HepG2 (cell line): ENCODE data around the gene STRN4. TPM values are rescaled to one million over a fixed set of nuclear protein-coding genes. Genes with fewer than 3 reads are reported as not detected.

Experiments
- CAMTA2 ChIP-seq: sonication (generic); formaldehyde crosslinking; IDR thresholded peaks from 2 replicates; pipeline ENCODE4 v1.4.0; 2020; ENCODE audit warnings: mild to moderate bottlenecking, missing genetic modification reagents, borderline replicate concordance
- CCAR2 ChIP-seq: fragments of 200-400 bp; formaldehyde crosslinking; optimal IDR thresholded peaks from 2 replicates; pipeline ENCODE3; 2018; ENCODE audit warnings: low read depth, mild to moderate bottlenecking, low read length, moderate library complexity
- CHD4 ChIP-seq: fragments of 200-600 bp; sonication (generic); IDR thresholded peaks from 2 replicates; pipeline ENCODE4 v1.7.0; 2017; ENCODE audit warnings: mild to moderate bottlenecking, low read length, borderline replicate concordance
- FLYWCH1 ChIP-seq: sonication (generic); formaldehyde crosslinking; IDR thresholded peaks from 2 replicates; pipeline ENCODE4 v1.8.1; 2023; ENCODE audit warnings: mild to moderate bottlenecking, missing genetic modification reagents
- FOXA3 ChIP-seq: IDR thresholded peaks from 2 replicates; pipeline ENCODE4 v1.6.1; 2016; ENCODE audit warnings: missing genetic modification reagents, missing compliant biosample characterization
- HDAC2 ChIP-seq: sonication (generic); formaldehyde crosslinking; IDR thresholded peaks from 2 replicates; pipeline ENCODE4 v1.4.0; 2020; ENCODE audit warnings: missing genetic modification reagents
- ISX ChIP-seq: sonication (generic); formaldehyde crosslinking; conservative IDR thresholded peaks from 2 replicates; pipeline ENCODE4 v1.5.0; 2020; ENCODE audit warnings: missing genetic modification reagents
- KMT2A ChIP-seq: sonication (generic); formaldehyde crosslinking; IDR thresholded peaks from 2 replicates; pipeline ENCODE4 v1.4.0; 2020; ENCODE audit warnings: missing genetic modification reagents
- LCORL ChIP-seq, 2 experiments: fragments of 450-650 bp in 1 of 2; sonication (generic) in 1 of 2; formaldehyde crosslinking in 1 of 2; IDR thresholded peaks; 2 replicates each; pipeline versions ENCODE4 v1.5.0 to v1.6.1; 2017 to 2020; ENCODE audit warnings: antibody characterized with exemption in 1 of 2, missing genetic modification reagents in 1 of 2
- NFE2 ChIP-seq: sonication (generic); formaldehyde crosslinking; IDR thresholded peaks from 2 replicates; pipeline ENCODE4 v1.4.0; 2020; ENCODE audit warnings: missing genetic modification reagents
- PHF5A ChIP-seq: IDR thresholded peaks from one replicate; pipeline ENCODE4 v1.6.1; 2018; ENCODE audit warnings: low read depth, missing genetic modification reagents; ENCODE audit not compliant: unreplicated experiment
- RBM22 ChIP-seq: fragments of 200-400 bp; formaldehyde crosslinking; optimal IDR thresholded peaks from 2 replicates; pipeline ENCODE3; 2017; ENCODE audit warnings: mild to moderate bottlenecking, low read length, moderate library complexity
- SIN3B ChIP-seq: fragments of 150-350 bp; IDR thresholded peaks from 2 replicates; pipeline ENCODE4 v1.6.1; 2014; ENCODE audit warnings: low read length
- TEAD3 ChIP-seq: optimal IDR thresholded peaks from 2 replicates; pipeline ENCODE3; 2016; ENCODE audit warnings: borderline replicate concordance
- TOE1 ChIP-seq: sonication (generic); formaldehyde crosslinking; IDR thresholded peaks from 2 replicates; pipeline ENCODE4 v1.4.0; 2020; ENCODE audit warnings: mild to moderate bottlenecking, missing genetic modification reagents
- TP53 ChIP-seq: sonication (generic); formaldehyde crosslinking; conservative IDR thresholded peaks from 2 replicates; pipeline ENCODE4 v1.4.0; 2020; ENCODE audit warnings: missing genetic modification reagents
- ZFP36 ChIP-seq: fragments of 150-350 bp; IDR thresholded peaks from 2 replicates; pipeline ENCODE4 v1.6.1; 2018; ENCODE audit warnings: borderline replicate concordance, low read length, low read depth; ENCODE audit not compliant: partially characterized antibody
- ZNF558 ChIP-seq: sonication (generic); formaldehyde crosslinking; IDR thresholded peaks from 2 replicates; pipeline ENCODE4 v1.9.0; 2022; ENCODE audit warnings: mild to moderate bottlenecking, missing genetic modification reagents, borderline replicate concordance
- ZNF652 ChIP-seq: IDR thresholded peaks from 2 replicates; pipeline ENCODE4 v1.6.1; 2016; ENCODE audit warnings: low read depth, borderline replicate concordance
- ZNF781 ChIP-seq: sonication (generic); formaldehyde crosslinking; IDR thresholded peaks from 2 replicates; pipeline ENCODE4 v1.5.1; 2020; ENCODE audit warnings: borderline replicate concordance, mild to moderate bottlenecking, missing genetic modification reagents; ENCODE audit errors: not compliant biosample characterization
- polyA plus RNA-seq, 8 experiments: library from polyadenylated mRNA; depleted of rRNA in 3 of 8; stranded (reverse) in 7 of 8; unstranded in 1 of 8; fragments of >200 nt; fragmentation: Illumina TruSeq in 4 of 8; extraction: Trizol in 4 of 8; gene quantifications; 2 replicates each; pipeline versions ENCODE4 v1.2.1 to v1.2.3, GENCODE V29; 2011 to 2016; ENCODE audit warnings: low read depth in 4 of 8, missing spikeins in 1 of 8, mixed read lengths in 1 of 8; ENCODE audit not compliant: insufficient read depth in 1 of 8
- total RNA-seq, 5 experiments: library from RNA; depleted of rRNA; stranded (reverse); fragments of >200 nt; fragmentation: Illumina TruSeq; extraction: Trizol; gene quantifications; 2 replicates each; pipeline ENCODE4 v1.2.3, GENCODE V29; 2016; ENCODE audit warnings: low read depth in 1 of 5
- TF ChIP-seq, protein P1 (sequence below): sonication (generic); formaldehyde crosslinking; IDR thresholded peaks from 2 replicates; pipeline ENCODE4 v1.4.0; 2020; ENCODE audit warnings: missing genetic modification reagents, borderline replicate concordance
- TF ChIP-seq, protein P2 (sequence below): sonication (generic); formaldehyde crosslinking; IDR thresholded peaks from 2 replicates; pipeline ENCODE4 v1.4.0; 2020; ENCODE audit warnings: missing genetic modification reagents
- TF ChIP-seq, protein P3 (sequence below): sonication (generic); formaldehyde crosslinking; IDR thresholded peaks from 2 replicates; pipeline ENCODE4 v1.4.0; 2020; ENCODE audit warnings: mild to moderate bottlenecking, missing genetic modification reagents
- TF ChIP-seq, protein P4 (sequence below): sonication (generic); formaldehyde crosslinking; IDR thresholded peaks from 2 replicates; pipeline ENCODE4 v1.5.0; 2020; ENCODE audit warnings: mild to moderate bottlenecking, missing genetic modification reagents

STRN4 gene
- total and polyA plus RNA-seq, 2 of the 13 experiments (the other 11 are each of a cell fraction or from before 2014, with no cell fraction given), result 43.1 to 57.3 TPM

DNA sequence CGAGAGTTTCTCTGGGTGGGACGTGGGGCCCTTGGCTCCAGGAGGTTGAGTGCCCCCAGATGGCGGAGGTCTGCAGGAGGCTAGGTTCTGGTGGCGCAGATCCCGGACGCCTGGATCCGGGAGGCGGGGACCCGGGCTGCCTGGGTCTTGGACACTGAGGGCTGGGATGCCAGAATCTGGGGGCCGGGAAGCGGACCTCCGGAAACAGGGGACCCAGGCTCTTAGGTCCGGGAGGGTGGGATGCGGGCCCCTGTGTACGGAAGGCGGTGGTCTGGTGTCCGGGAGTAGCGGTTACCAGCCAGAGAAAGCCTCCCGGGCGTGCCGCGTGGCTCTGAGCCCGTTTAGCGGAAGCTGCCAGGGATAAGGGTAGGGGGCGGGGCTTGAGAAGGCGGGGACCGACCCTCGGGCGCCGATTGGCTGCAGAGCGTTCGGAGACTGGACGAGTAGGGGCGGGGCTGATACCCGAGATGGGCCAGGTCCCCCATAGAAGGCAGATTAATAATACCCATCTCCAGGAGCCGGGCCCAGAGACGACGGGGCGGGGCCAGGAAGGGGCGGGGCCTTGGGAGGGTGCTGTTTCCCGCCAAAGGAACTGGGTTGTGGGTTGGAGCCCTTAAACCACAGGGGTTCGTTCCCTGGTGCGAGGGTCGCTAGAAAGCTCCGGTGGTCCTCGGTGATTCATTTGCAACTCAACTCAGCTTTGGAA lies 42.2 kb upstream of the STRN4 start, which contains the start of gene SLC1A5 (continued):
- TF ChIP-seq, protein P1, sequence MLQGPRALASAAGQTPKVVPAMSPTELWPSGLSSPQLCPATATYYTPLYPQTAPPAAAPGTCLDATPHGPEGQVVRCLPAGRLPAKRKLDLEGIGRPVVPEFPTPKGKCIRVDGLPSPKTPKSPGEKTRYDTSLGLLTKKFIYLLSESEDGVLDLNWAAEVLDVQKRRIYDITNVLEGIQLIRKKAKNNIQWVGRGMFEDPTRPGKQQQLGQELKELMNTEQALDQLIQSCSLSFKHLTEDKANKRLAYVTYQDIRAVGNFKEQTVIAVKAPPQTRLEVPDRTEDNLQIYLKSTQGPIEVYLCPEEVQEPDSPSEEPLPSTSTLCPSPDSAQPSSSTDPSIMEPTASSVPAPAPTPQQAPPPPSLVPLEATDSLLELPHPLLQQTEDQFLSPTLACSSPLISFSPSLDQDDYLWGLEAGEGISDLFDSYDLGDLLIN (CRISPR knock-in tag), result no peak; the same call in 1 of the 2 replicates
- peak; percentile 78; the same call in 1 of the 2 replicates for TF ChIP-seq TOE1 (CRISPR knock-in tag)
- TF ChIP-seq, protein P2, sequence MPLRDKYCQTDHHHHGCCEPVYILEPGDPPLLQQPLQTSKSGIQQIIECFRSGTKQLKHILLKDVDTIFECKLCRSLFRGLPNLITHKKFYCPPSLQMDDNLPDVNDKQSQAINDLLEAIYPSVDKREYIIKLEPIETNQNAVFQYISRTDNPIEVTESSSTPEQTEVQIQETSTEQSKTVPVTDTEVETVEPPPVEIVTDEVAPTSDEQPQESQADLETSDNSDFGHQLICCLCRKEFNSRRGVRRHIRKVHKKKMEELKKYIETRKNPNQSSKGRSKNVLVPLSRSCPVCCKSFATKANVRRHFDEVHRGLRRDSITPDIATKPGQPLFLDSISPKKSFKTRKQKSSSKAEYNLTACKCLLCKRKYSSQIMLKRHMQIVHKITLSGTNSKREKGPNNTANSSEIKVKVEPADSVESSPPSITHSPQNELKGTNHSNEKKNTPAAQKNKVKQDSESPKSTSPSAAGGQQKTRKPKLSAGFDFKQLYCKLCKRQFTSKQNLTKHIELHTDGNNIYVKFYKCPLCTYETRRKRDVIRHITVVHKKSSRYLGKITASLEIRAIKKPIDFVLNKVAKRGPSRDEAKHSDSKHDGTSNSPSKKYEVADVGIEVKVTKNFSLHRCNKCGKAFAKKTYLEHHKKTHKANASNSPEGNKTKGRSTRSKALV, result 0 out of 2 replicates have a peak, but pooled peaks have one; percentile 41
- peak; percentile 88 for TF ChIP-seq RBM22
- no peak for TF ChIP-seq CCAR2
- TF ChIP-seq ZNF652 (CRISPR knock-in tag), result no peak
- no peak for TF ChIP-seq FLYWCH1 (CRISPR knock-in tag)
- no peak for TF ChIP-seq LCORL (IDR thresholded peaks at IDR 0.05)
- no peak for TF ChIP-seq LCORL (CRISPR knock-in tag; IDR thresholded peaks at IDR 0.05)
- TF ChIP-seq ZNF558 (CRISPR knock-in tag), result no peak
- TF ChIP-seq, protein P3, sequence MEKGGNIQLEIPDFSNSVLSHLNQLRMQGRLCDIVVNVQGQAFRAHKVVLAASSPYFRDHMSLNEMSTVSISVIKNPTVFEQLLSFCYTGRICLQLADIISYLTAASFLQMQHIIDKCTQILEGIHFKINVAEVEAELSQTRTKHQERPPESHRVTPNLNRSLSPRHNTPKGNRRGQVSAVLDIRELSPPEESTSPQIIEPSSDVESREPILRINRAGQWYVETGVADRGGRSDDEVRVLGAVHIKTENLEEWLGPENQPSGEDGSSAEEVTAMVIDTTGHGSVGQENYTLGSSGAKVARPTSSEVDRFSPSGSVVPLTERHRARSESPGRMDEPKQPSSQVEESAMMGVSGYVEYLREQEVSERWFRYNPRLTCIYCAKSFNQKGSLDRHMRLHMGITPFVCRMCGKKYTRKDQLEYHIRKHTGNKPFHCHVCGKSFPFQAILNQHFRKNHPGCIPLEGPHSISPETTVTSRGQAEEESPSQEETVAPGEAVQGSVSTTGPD (CRISPR knock-in tag), result no peak
- TF ChIP-seq ZFP36, result no peak
- TF ChIP-seq TP53, result no peak
- peak; percentile 64 for TF ChIP-seq PHF5A
- TF ChIP-seq FOXA3 (CRISPR knock-in tag), result peak; percentile 62
- no peak for TF ChIP-seq ISX (CRISPR knock-in tag)
- TF ChIP-seq CHD4, result no peak
- TF ChIP-seq, protein P4, sequence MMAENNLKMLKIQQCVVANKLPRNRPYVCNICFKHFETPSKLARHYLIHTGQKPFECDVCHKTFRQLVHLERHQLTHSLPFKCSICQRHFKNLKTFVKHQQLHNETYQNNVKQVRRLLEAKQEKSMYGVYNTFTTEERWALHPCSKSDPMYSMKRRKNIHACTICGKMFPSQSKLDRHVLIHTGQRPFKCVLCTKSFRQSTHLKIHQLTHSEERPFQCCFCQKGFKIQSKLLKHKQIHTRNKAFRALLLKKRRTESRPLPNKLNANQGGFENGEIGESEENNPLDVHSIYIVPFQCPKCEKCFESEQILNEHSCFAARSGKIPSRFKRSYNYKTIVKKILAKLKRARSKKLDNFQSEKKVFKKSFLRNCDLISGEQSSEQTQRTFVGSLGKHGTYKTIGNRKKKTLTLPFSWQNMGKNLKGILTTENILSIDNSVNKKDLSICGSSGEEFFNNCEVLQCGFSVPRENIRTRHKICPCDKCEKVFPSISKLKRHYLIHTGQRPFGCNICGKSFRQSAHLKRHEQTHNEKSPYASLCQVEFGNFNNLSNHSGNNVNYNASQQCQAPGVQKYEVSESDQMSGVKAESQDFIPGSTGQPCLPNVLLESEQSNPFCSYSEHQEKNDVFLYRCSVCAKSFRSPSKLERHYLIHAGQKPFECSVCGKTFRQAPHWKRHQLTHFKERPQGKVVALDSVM, result peak; percentile 74; the same call in 1 of the 2 replicates
- no peak for TF ChIP-seq NFE2
- TF ChIP-seq CAMTA2 (CRISPR knock-in tag), result no peak
- peak; percentile 47 for TF ChIP-seq HDAC2
- TF ChIP-seq TEAD3 (CRISPR knock-in tag), result peak; percentile 57
- TF ChIP-seq SIN3B, result no peak
- TF ChIP-seq KMT2A (CRISPR knock-in tag), result no peak
- TF ChIP-seq ZNF781 (CRISPR knock-in tag), result peak; percentile 31
